ENCODE measurements around the gene CYB561D1. TPM values are rescaled to one million over a fixed set of nuclear protein-coding genes. Genes with fewer than 3 reads are reported as not detected.

Gene CYB561D1
- total RNA-seq, 4 donors from 2014 or later = 10.5 to 37.4 (median 17.3) TPM

GRCh38 chr1:109546311-109547109, 52.6 kb downstream of the CYB561D1 start:
- TF ChIP-seq POLR2AphosphoS5 (IDR thresholded peaks at IDR 0.05) (peak in 1 of 3 donors; percentile 45), EP300 (IDR thresholded peaks at IDR 0.05; ENCODE audit: low read depth) (no peak), POLR2A (IDR thresholded peaks at IDR 0.05) (peak; percentile 10), CTCF (IDR thresholded peaks at IDR 0.05) (peak; percentile 79 to 94 (median 83))
- no peaks in the 10 kb centered on the region for H3K27me3 ChIP-seq
- H3K36me3 ChIP-seq = no peaks in the 10 kb centered on the region
- intact Hi-C loops (cut with DNase I; ENCODE audit: low total_unique reads) (loop anchor here (5.0 kb wide), 1 partner anchor 81 kb away; no protein-coding TSS in a partner anchor), in situ Hi-C loops (cut with MboI; ENCODE audit: low pct_ligation_motif_present in 1 of 4, low pct_unique_long_range_greater_than_20kb in 1 of 4, low sequenced_read_pairs in 3 of 4) (loop anchor here (5.0 to 25.0 kb wide), 6 partner anchors 76 to 441 kb away; partner anchors contain the start of gene AHCYL1 (in 4 of the 4))
- peak; percentile 94 for DNase-seq
- 14 to 26% methylated on average over 3 to 5 of the region's 5 CpGs for WGBS, 2 donors (ENCODE audit: low coverage in 1 of 2)
- peak overlapping the region; percentile 95 to 98 (median 97) for H3K27ac ChIP-seq
- peaks cover 9 to 37% (median 26%) of the 10 kb centered on the region in 4 donors for H3K4me1 ChIP-seq
- peak overlapping the region in 2 of 4 donors; percentile 65 to 94 for H3K4me3 ChIP-seq
- no peaks in the 10 kb centered on the region for H3K9me3 ChIP-seq

- in situ Hi-C loops (cut with MboI; ENCODE audit: low pct_ligation_motif_present in 1 of 4, low pct_unique_long_range_greater_than_20kb in 1 of 4, low sequenced_read_pairs in 3 of 4) (loop anchor here (5.0 to 25.0 kb wide), 6 partner anchors 75 to 440 kb away; partner anchors contain the start of gene AHCYL1 (in 4 of the 4)), intact Hi-C loops (cut with DNase I; ENCODE audit: low total_unique reads) (loop anchor here (5.0 kb wide), 1 partner anchor 80 kb away; no protein-coding TSS in a partner anchor)
- Histone ChIP-seq H3K4me3 (peak overlapping the region; percentile 53 to 94 (median 73)), H3K36me3 (no peaks in the 10 kb centered on the region), H3K9me3 (no peaks in the 10 kb centered on the region), H3K4me1 (peaks cover 9 to 47% (median 27%) of the 10 kb centered on the region in 4 donors), H3K27ac (peak overlapping the region; percentile 95 to 98 (median 97)), H3K27me3 (no peaks in the 10 kb centered on the region)
- DNase-seq = peak; percentile 47
- 7 to 26% methylated on average over 8 to 22 of the region's 22 CpGs for WGBS, 2 donors (ENCODE audit: low coverage in 1 of 2)
- no peak for TF ChIP-seq EP300 (IDR thresholded peaks at IDR 0.05; ENCODE audit: low read depth)
- no peak for TF ChIP-seq POLR2AphosphoS5 (IDR thresholded peaks at IDR 0.05)
- no peak for TF ChIP-seq CTCF (IDR thresholded peaks at IDR 0.05)
- no peak for TF ChIP-seq POLR2A (IDR thresholded peaks at IDR 0.05)
Measured at GRCh38 chr1:109547463-109548320, 53.8 kb downstream of the CYB561D1 start.

- H3K9me3 ChIP-seq = no peaks in the 10 kb centered on the region
- no peaks in the 10 kb centered on the region for H3K27me3 ChIP-seq
- peak within 1 kb of the TSS; percentile 95 to 98 (median 97) for H3K27ac ChIP-seq
- DNase-seq = peak; percentile 99
- no peaks in the 10 kb centered on the region for H3K36me3 ChIP-seq
- TF ChIP-seq EP300 (IDR thresholded peaks at IDR 0.05; ENCODE audit: low read depth) (no peak), CTCF (IDR thresholded peaks at IDR 0.05) (peak in 1 of 5 experiments; percentile 12), POLR2AphosphoS5 (IDR thresholded peaks at IDR 0.05) (peak; percentile 99 to 100 (median 99)), POLR2A (IDR thresholded peaks at IDR 0.05) (peak; percentile 100)
- peaks cover 9 to 55% (median 30%) of the 10 kb centered on the region in 4 donors for H3K4me1 ChIP-seq
- H3K4me3 ChIP-seq = peak within 1 kb of the TSS; percentile 65 to 94 (median 85)
- 0 to 1% methylated on average over 10 to 68 of the region's 68 CpGs for WGBS, 2 donors (ENCODE audit: low coverage in 1 of 2)
- intact Hi-C loops (cut with DNase I; ENCODE audit: low total_unique reads) = loop anchor here (5.0 kb wide), 1 partner anchor 79 kb away; no protein-coding TSS in a partner anchor
- in situ Hi-C loops (cut with MboI; ENCODE audit: low pct_ligation_motif_present in 1 of 4, low pct_unique_long_range_greater_than_20kb in 1 of 4, low sequenced_read_pairs in 3 of 4) = loop anchor here (5.0 to 25.0 kb wide), 6 partner anchors 74 to 439 kb away; partner anchors contain the start of gene AHCYL1 (in 4 of the 4)
Measured at GRCh38 chr1:109548321-109549267, 54.7 kb downstream of the CYB561D1 start, which contains the start of gene GNAI3. Gene GNAI3 (plus strand): TSS chr1:109548615. CDS start chr1:109548721, 106 bp downstream.

Other genes with a start within 250 kb of the CYB561D1 start
- 1 to 10 TPM; 1.8 to 3.7 (median 3.2) TPM for gene CELSR2, start 244.6 kb upstream of the CYB561D1 start, total RNA-seq
- 10 to 100 TPM in 1 of 4 donors, 1 to 10 TPM in 3; 1.9 to 18.0 (median 4.4) TPM for gene PSRC1, start 210.9 kb upstream of the CYB561D1 start, total RNA-seq
- gene MYBPHL, start 187.1 kb upstream of the CYB561D1 start, total RNA-seq = not detected
- 10 to 100 TPM; 53.5 to 79.3 (median 66.2) TPM for gene SORT1, start 96.2 kb upstream of the CYB561D1 start, total RNA-seq
- gene PSMA5, start 67.6 kb upstream of the CYB561D1 start, total RNA-seq = 10 to 100 TPM; 28.4 to 41.8 (median 33.3) TPM
- 1 to 10 TPM in 1 of 4 donors, under 1 TPM in 3; 0.40 to 4.1 (median 0.44) TPM for gene SYPL2, start 27.5 kb upstream of the CYB561D1 start, total RNA-seq
- 10 to 100 TPM in 1 of 4 donors, 1 to 10 TPM in 3; 2.7 to 12.3 (median 6.2) TPM for gene ATXN7L2, start 10.2 kb upstream of the CYB561D1 start, total RNA-seq
- 1 to 10 TPM in 2 of 4 donors, under 1 TPM in 2; 0.60 to 8.1 (median 3.5) TPM for gene AMIGO1, start 15.6 kb downstream of the CYB561D1 start, total RNA-seq
- gene GPR61, start 45.8 kb downstream of the CYB561D1 start, total RNA-seq = not detected
- 1 to 10 TPM; 2.2 to 7.5 (median 5.1) TPM for gene GNAI3, start 54.5 kb downstream of the CYB561D1 start, total RNA-seq
- not detected for gene GNAT2, start 125.5 kb downstream of the CYB561D1 start, total RNA-seq
- 10 to 100 TPM; 21.3 to 59.7 (median 39.0) TPM for gene AMPD2, start 125.7 kb downstream of the CYB561D1 start, total RNA-seq
- 100 to 1,000 TPM in 2 of 4 donors, 10 to 100 TPM in 2; 64.9 to 104 (median 94.8) TPM for gene GSTM4, start 162.0 kb downstream of the CYB561D1 start, total RNA-seq
- 10 to 100 TPM; 27.0 to 87.5 (median 57.2) TPM for gene GSTM2, start 174.0 kb downstream of the CYB561D1 start, total RNA-seq
- gene GSTM1, start 193.7 kb downstream of the CYB561D1 start, total RNA-seq = 10 to 100 TPM in 1 of 4 donors, not detected in 3; 18.1 TPM
- gene GSTM5, start 218.2 kb downstream of the CYB561D1 start, total RNA-seq = 1 to 10 TPM in 2 of 4 donors, not detected in 2; 1.2 to 1.4 TPM
- 10 to 100 TPM in 3 of 4 donors, 1 to 10 TPM in 1; 8.2 to 34.1 (median 24.3) TPM for gene GSTM3, start 246.9 kb downstream of the CYB561D1 start, total RNA-seq